ENCODE results near the gene SMIM3.
"Not testable (repeated sequence)": the region's sequence is repeated elsewhere in the genome, so short reads cannot be mapped to it uniquely, and the experiment has no call there.

Gene SMIM3

GRCh38 chr5:150778517-150779396, at the start of gene SMIM3:
SMIM3 (plus strand) TSS chr5:150778757; CDS start chr5:150795441, 16,684 bp downstream.
- peak; percentile 19 for DNase-seq

- no peak for DNase-seq
Observed at GRCh38 chr5:150729859-150730258, 48.7 kb upstream of the SMIM3 start.

- DNase-seq, result no peak
Observed at GRCh38 chr5:150731669-150732242, 46.8 kb upstream of the SMIM3 start.

GRCh38 chr5:150734579-150735384, 43.8 kb upstream of the SMIM3 start:
- no peak for DNase-seq

GRCh38 chr5:150738862-150739261, 39.7 kb upstream of the SMIM3 start:
- no peak for DNase-seq

- no peak for DNase-seq
Observed at GRCh38 chr5:150740992-150741391, 37.6 kb upstream of the SMIM3 start.

- DNase-seq, result not testable (repeated sequence)
Observed at GRCh38 chr5:150742455-150743141, 36.0 kb upstream of the SMIM3 start.

- not testable (repeated sequence) for DNase-seq
Observed at GRCh38 chr5:150743142-150743488, 35.4 kb upstream of the SMIM3 start.

- no peak for DNase-seq
Observed at GRCh38 chr5:150750469-150750868, 28.1 kb upstream of the SMIM3 start.

- DNase-seq, result no peak
Observed at GRCh38 chr5:150751096-150751891, 27.3 kb upstream of the SMIM3 start.

- DNase-seq, result no peak
Observed at GRCh38 chr5:150753463-150753862, 25.1 kb upstream of the SMIM3 start.

- no peak for DNase-seq
Observed at GRCh38 chr5:150753863-150754262, 24.7 kb upstream of the SMIM3 start.

GRCh38 chr5:150757087-150757649, 21.4 kb upstream of the SMIM3 start:
- DNase-seq, result no peak

- no peak for DNase-seq
Observed at GRCh38 chr5:150758203-150758530, 20.4 kb upstream of the SMIM3 start.

GRCh38 chr5:150758531-150759333, 19.8 kb upstream of the SMIM3 start, which contains the start of gene DCTN4:
DCTN4 (minus strand) TSS chr5:150759017; CDS start chr5:150758993, 24 bp downstream.
- DNase-seq, result peak; percentile 97

GRCh38 chr5:150759334-150759583, 19.3 kb upstream of the SMIM3 start:
- DNase-seq, result no peak

GRCh38 chr5:150762211-150762610, 16.3 kb upstream of the SMIM3 start:
- DNase-seq, result no peak

GRCh38 chr5:150763023-150763769, 15.4 kb upstream of the SMIM3 start:
- DNase-seq, result peak; percentile 68

- no peak for DNase-seq
Observed at GRCh38 chr5:150764530-150764929, 14.0 kb upstream of the SMIM3 start.

- DNase-seq, result no peak
Observed at GRCh38 chr5:150765011-150765798, 13.4 kb upstream of the SMIM3 start.
